Fibroblast of the aortic adventitia (primary cell): Measurements from ENCODE around the gene IL17RC. TPM values are rescaled to one million over a fixed set of nuclear protein-coding genes. Genes with fewer than 3 reads are reported as not detected.
"Not testable (repeated sequence)": the region's sequence is repeated elsewhere in the genome, so short reads cannot be mapped to it uniquely, and the experiment has no call there.

Source experiments
- DNase-seq: peaks from one replicate; pipeline ENCODE4 v3.0.0-alpha.2; 2010; ENCODE audit warnings: low read depth
- H3K4me3 ChIP-seq: 2 replicates; pipeline ENCODE4 v1.5.1; 2011; ENCODE audit warnings: low read depth, mild to moderate bottlenecking, control low read depth, low read length, moderate library complexity
- total RNA-seq: library from RNA; depleted of rRNA; stranded (reverse); fragments of >200 nt; gene quantifications from 2 replicates; pipeline ENCODE4 v1.2.3, GENCODE V29; 2012; ENCODE audit warnings: low replicate concordance
- TF ChIP-seq, protein P1 (sequence below): IDR thresholded peaks from 2 replicates; pipeline ENCODE4 v1.5.1; 2011; ENCODE audit warnings: mild to moderate bottlenecking, low read length, control low read depth, inconsistent platforms; ENCODE audit not compliant: insufficient read depth

IL17RC gene
- total RNA-seq, 1 donor: 52.2 TPM

DNA sequence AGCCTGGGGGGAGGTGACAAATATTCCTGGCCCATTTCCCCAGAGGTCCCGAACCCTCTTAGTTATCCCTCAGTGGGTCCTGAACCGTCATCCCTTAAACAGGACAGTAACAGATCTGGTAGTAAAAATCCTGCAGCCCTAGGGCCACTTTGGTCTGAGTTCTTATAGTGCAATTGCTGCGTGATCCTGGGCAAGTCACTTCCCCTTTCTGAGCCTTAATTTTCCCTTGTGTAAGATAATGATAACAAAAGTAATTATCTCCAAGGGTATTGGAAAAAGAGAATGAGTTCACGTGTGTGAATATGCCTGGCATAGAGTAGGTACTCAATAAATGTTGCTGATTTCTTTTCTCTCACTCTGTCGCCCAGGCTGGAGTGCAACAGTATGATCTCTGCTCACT lies 29.4 kb upstream of the IL17RC start:
- DNase-seq: no peak
- no peak overlapping the region for H3K4me3 ChIP-seq
- TF ChIP-seq, protein P1, sequence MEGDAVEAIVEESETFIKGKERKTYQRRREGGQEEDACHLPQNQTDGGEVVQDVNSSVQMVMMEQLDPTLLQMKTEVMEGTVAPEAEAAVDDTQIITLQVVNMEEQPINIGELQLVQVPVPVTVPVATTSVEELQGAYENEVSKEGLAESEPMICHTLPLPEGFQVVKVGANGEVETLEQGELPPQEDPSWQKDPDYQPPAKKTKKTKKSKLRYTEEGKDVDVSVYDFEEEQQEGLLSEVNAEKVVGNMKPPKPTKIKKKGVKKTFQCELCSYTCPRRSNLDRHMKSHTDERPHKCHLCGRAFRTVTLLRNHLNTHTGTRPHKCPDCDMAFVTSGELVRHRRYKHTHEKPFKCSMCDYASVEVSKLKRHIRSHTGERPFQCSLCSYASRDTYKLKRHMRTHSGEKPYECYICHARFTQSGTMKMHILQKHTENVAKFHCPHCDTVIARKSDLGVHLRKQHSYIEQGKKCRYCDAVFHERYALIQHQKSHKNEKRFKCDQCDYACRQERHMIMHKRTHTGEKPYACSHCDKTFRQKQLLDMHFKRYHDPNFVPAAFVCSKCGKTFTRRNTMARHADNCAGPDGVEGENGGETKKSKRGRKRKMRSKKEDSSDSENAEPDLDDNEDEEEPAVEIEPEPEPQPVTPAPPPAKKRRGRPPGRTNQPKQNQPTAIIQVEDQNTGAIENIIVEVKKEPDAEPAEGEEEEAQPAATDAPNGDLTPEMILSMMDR: no peak

DNA sequence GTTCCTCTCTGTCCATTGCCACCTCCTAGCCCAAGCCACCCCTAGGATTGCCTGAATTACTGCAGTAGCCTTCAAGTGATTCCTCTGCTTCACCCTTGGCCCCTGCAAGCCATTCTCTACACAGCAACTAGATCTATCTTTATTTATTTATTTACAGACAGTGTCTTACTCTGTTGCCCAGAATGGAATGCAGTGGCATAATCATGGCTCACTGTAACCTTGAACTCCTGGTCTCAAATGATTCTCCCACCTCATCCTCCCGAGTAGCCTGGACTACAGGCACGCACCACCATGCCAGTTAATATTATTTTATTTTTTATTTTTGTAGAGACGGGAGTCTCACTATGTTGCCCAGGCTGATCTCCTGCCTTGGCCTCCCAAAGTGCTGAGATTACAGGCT lies 28.4 kb upstream of the IL17RC start:
- TF ChIP-seq, protein P1: no peak
- no peak for DNase-seq
- no peak overlapping the region for H3K4me3 ChIP-seq

DNA sequence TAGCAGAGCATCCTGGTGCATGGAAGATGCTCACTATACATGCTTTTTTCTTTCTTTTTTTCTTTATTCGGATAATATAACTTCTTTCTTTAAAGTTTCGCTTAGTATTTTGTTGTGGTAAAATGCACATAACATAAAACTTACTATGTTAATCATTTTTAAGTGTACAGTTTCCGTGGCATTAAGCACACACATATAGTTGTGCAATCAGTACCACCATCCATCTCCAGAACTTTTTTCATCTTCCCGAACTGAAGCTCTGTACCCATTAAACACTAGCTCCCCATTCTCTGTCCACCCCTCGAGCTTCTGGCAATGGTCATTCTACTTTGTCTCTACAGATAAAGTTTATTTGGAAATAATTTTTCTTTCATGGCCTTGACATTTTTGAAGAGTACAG lies 27.5 kb upstream of the IL17RC start:
- TF ChIP-seq, protein P1: no peak
- H3K4me3 ChIP-seq: no peak overlapping the region

DNA sequence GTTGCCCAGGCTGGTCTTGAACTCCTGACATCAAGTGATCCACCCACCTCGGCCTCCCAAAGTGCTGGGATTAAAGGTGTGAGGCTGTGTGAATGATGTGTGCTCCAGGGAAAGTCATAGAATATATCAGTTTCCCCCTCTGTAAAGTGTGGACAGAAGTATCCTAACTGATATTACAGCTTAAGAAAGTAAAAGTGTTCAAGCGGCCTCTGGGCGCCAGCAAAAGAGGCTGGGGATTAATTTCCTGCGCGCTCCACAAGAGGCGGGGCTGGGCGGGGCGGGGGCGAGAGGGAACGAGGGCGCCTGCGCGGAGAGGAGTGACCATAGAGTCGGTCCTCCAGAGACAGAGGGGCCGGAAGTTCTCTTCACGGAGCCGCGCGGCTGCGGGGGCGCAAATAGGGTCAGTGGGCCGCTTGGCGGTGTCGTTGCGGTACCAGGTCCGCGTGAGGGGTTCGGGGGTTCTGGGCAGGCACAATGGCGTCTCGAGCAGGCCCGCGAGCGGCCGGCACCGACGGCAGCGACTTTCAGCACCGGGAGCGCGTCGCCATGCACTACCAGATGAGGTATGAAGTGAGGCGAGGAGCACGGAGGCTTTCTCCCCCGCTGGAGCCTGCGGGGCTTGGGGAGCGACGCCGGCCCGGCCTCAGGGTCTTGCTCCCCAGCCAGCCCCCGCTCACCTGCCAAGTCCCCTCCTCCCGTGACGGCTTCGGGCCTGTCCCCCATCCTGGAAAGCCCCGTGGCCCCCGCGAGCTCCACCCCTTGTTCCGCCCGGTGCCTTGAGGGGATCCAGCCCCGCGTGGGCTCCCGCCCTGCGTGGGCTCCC lies 26.4 kb upstream of the IL17RC start, which contains the start of gene JAGN1:
JAGN1 (plus strand) TSS at position 362 of the 823 bp plus-strand sequence; CDS start at position 475, 113 bp downstream.
- peak within 1 kb of the TSS; percentile 93 for H3K4me3 ChIP-seq
- TF ChIP-seq, protein P1: no peak
- DNase-seq: peak; percentile 90

More for the DNA sequence above, 27.5 kb upstream of the IL17RC start:
- no peak for DNase-seq

DNA sequence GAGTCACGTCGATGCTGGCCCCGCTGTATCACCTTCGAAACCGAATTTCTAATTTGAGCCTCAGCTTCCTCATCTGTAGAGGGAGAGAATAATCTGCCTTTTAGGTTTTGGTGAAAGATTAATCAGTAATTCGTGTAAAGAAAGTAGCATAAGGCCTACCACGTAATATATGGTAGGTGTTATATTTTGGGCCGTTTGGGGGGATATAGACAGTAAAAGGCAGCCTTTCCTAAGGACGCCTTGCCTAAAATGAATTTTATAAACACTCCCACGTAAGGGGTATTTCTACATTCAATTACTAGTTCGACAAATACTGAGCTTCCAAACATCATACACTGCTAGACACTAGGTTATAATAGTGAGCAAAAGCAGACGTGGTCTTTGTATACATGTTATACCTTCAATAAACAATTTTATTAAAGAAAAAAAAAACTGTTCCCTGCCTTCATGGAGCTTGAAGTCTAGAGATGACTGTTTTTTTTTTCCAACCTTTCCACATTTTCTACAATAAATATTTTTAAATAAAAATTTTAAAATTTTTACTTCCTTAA lies 25.8 kb upstream of the IL17RC start:
- TF ChIP-seq, protein P1: no peak
- peak overlapping the region; percentile 93 for H3K4me3 ChIP-seq
- no peak for DNase-seq

DNA sequence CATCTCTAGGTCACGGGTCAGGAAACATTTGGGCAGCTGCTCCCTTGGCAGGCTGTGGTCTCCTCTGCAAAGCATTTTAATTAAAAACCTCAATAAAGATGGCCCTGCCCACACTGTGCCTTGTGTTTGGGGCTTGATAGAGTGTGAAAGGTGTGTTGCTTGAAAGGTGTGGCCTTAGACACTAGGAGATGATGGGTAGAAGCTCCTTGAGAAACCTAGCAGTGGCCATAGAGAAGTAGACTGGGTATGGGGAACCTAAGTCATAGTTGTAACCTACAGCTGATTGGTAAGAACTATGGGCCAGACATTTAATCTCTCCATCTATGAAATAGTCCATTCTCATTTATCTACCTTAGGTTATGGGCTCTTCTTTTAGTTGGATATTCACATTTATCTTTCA lies 23.2 kb upstream of the IL17RC start:
- no peak overlapping the region for H3K4me3 ChIP-seq
- TF ChIP-seq, protein P1: no peak
- DNase-seq: no peak

DNA sequence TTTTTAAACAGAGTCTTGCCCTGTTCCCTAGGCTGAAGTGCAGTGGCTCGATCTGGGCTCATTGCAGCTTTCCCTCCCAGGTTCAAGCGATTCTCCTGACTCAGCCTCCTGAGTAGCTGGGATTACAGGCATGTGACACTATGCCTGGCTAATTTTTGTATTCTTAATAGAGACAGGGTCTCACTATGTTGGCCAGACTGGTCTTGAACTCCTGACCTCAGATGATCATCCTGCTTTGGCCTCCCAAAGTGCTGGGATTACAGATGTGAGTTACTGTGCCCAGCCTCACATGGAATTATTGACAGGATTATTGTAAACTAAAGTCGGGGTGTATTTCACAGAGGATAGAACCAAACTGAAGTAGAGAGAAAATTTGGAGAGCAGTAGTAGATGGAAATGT lies 21.2 kb upstream of the IL17RC start:
- not testable (repeated sequence) for H3K4me3 ChIP-seq, DNase-seq

DNA sequence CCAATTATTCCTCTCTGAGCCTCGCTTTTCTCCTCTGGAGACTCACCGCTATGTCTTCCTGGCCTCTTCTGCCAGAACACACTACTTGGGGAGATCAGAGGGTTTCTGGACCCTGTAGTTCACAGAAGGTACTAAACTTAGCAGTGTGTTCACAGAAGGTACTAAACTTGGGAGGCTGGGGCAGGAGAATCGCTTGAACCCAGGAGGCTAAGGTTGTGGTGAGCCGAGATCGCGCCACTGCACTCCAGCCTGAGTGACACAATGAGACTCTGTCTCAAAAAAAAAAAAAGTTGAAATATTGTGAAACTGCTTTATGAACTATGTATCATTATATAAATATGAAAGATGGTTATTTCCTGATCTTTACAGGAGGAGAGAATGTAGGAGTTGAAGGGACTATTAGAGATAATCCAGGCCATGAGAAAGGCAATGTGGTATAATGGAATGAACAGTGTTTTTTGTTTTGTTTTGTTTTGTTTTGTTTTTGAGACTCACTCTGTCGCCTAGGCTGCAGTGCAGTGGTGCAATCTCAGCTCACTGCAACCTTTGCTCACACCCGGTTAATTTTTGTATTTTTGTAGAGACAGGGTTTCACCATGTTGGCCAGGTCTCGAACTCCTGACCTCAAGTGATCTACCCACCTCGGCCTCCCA lies 20.0 kb upstream of the IL17RC start:
- H3K4me3 ChIP-seq, DNase-seq: not testable (repeated sequence)
